ENCODE data around the gene FKBP5.

- TF ChIP-seq POLR2A (IDR thresholded peaks at IDR 0.05; ENCODE audit: low read length) (no peak), GATA1 (IDR thresholded peaks at IDR 0.05; ENCODE audit: low read depth, low read length) (no peak)
Observed at GRCh38 chr6:35590622-35591066, 98.1 kb downstream of the FKBP5 start.
